GM20000 (cell line): Measurements from ENCODE around the gene PTPRN2.

Experiments
- DNase-seq: peaks from one replicate; pipeline ENCODE4 v3.0.0; 2012; ENCODE audit warnings: low spot score
- TF ChIP-seq, protein P1 (sequence below): IDR thresholded peaks from 2 replicates; pipeline ENCODE4 v1.5.1; 2012; ENCODE audit warnings: mild to moderate bottlenecking, control low read depth; ENCODE audit errors: extremely low read depth, missing control alignments

PTPRN2 gene

DNA sequence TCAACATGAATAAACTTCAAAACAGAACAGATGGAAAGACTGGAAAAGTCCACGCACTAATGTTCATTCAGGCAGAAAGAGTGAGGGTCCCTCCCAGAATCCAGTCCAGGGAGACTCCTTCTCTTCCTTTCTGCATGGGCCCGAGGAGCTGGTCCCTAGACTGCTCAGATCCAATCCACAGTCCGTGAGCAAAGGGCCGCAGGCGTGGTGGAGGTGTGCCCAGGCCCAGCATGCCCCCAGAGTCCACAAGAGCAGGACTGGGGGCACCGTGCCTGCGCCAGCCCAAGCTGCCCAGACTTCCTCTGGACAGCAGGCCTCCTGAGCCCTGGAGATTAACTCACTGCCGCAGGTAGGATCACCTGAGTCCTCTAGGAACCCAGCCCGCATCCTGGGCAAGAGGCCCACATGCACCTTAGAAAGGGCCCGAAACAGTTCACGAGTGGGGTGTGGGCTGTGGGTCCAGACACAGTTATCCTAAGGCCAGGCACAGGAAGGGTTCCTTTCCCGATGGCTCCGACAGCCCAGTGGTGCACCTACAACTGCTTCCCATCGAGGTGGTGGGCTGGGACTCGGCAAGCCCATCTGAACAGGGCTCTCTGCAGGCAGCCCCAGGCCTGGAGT is 719.8 kb downstream of the PTPRN2 start:
- DNase-seq, result no peak
- TF ChIP-seq, protein P1, sequence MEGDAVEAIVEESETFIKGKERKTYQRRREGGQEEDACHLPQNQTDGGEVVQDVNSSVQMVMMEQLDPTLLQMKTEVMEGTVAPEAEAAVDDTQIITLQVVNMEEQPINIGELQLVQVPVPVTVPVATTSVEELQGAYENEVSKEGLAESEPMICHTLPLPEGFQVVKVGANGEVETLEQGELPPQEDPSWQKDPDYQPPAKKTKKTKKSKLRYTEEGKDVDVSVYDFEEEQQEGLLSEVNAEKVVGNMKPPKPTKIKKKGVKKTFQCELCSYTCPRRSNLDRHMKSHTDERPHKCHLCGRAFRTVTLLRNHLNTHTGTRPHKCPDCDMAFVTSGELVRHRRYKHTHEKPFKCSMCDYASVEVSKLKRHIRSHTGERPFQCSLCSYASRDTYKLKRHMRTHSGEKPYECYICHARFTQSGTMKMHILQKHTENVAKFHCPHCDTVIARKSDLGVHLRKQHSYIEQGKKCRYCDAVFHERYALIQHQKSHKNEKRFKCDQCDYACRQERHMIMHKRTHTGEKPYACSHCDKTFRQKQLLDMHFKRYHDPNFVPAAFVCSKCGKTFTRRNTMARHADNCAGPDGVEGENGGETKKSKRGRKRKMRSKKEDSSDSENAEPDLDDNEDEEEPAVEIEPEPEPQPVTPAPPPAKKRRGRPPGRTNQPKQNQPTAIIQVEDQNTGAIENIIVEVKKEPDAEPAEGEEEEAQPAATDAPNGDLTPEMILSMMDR, result no peak

DNA sequence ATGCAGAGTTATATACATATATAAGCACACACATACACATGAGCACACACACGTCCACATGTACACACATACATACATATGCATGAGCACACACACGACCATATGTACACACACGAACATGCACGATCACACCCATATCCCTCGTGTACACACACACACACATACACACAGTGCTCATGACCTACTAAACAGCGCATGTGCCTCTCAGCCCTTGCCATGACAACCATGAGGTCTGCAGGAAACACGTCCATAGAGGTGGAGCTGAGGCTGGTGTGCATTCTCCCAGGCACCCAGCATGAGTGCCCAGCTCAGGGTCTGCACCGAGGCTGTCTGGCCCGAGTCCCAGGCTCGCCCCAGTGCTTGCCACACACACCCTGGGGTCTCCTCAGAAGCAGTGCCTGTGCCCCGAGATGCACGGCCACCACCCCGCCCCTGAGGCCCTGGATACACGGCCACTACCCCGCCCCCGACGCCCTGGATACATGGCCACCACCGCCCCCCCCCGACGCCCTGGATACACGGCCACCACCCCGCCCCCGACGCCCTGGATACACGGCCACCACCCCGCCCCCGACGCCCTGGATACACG is 721.2 kb downstream of the PTPRN2 start:
- TF ChIP-seq, protein P1, result no peak
- DNase-seq, result no peak

DNA sequence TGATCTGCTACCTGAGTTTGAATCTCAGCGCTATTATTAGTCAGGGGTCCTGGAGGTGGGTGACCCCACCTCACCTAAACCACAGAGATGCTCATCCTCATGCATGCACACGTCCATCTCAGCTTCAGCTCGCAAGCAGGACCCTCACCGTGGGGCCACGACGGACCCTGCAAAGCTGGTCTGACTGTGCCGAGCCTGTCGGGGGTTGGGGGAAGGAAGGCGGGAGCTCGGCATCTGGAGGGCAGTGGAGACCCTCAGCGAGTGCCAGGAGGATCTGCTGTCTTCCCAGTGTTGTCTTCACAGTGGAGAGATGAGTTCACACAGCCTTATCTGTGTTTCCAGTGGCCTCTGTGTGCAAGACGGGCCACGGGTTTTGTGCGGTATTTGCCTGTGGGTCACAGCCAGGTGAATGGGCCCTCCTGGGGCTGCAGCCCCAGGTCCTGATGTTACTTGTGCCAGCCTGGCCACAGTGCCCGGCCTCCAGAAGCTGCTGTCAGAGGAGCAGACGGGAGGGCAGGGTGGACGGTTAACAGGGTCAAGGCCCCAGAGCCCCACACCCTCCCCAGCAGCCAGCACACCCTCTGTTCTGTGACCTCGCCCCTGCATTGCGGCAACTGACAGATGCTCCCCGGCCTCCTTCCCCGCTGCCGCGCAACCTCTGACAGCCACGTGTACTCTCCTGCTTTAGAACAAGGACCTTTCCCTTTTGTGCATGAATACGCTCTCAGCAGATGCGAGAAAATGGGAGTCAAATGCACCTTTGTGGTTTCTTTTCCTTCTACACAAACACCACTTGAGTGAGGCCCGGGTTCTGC is 722.1 kb downstream of the PTPRN2 start:
- no peak for DNase-seq
- TF ChIP-seq, protein P1, result no peak

DNA sequence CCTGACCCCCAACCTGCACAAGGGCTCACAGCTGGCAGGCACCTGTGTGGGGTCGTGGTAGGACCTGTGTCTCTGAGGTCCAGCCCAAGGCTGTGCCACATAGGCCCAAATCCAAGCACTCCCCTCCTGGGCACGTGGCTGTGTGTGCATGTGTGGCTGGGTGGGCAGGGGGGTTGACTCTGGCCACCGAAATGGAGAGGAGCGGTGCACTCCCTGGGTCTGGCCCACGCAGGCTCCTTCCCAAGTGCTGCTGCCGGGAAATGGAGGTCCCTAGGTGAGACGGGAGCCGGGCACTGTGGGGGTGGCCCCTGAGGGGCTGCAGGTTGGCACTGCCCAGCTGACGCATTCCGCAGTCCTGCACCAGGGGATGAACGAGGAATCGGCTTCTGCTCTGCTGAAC is 722.7 kb downstream of the PTPRN2 start:
- no peak for DNase-seq
- TF ChIP-seq, protein P1, result no peak

DNA sequence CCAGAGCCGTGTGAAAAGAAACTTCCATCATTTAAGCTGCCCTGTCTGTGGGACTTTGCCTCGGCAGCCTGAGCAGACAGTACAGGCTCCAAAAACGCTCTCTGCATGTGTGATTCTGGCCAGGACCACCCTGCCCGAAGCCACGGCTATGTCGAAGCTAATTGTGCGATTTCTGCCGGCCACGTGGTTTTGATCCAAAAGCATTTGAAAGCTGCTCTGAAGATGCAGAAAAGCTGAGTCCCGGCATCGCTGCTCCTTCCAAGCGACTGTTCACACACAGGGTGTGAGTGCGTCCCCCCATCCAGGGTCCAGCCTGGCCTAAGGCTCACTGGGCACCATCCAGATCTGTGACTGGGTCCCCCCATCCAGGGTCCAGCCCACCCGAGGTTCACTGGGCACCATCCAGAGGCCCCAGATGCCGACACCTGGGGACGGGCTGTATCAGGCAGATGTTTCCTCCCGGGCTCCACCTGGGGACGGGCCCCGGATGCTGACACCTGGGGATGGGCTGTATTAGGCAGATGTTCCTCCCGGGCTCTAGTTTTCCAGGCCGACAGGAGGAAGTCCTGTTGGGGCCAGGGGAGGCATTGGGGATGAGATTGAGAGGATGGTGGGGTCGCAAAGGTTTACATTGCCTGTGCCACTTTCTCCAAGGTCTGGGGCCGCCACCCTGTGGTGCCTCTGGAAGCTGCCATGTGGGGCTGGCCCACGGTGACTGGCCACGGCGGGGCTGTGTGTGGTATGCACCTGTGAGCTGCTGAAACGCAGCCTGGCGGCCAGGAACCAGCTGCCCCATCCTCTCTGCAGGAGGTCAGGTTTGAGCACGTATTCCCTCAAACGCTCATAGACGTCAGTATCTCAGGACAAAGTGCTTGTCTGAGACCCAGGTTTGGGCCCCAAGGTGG is 723.5 kb downstream of the PTPRN2 start:
- DNase-seq, result no peak
- TF ChIP-seq, protein P1, result no peak

DNA sequence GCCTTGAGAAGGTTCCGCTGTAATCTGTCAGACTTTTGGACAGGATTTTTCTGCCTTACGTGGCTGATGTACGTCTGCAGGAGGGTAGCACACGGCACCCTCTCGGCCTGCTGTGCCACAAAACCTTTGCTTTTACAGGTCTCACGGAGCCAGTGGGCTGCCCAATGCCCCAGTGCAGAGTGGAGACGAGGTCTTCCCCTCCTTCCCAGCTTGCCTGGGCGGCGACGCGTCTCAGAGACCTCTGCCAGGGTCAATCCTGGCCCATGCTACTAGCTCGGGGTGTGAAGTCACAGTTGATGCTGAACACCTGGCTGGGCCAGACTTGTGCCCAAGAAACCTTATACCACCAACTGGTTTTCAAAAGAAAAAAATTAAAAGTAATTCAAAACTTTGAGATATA is 724.4 kb downstream of the PTPRN2 start:
- DNase-seq, result no peak
- TF ChIP-seq, protein P1, result no peak
